Lower leg skin (tissue), 3 donors: Measurements from ENCODE around the gene H6PD.

Experiments
- CTCF ChIP-seq, 3 donors: fragments of 450-650 bp; IDR thresholded peaks; one replicate each; pipeline ENCODE4 v1.5.1; 2016; ENCODE audit warnings: antibody characterized with exemption in 3 of 3, mild to moderate bottlenecking in 3 of 3, moderate library complexity in 2 of 3
- POLR2A ChIP-seq, 2 donors: fragments of 450-650 bp; IDR thresholded peaks; one replicate each; pipeline ENCODE4 v1.6.1; 2016 to 2017; ENCODE audit warnings: antibody characterized with exemption in 2 of 2, mild to moderate bottlenecking in 1 of 2, moderate library complexity in 1 of 2

GRCh38 chr1:9222846-9223625, 11.5 kb upstream of the H6PD start:
- TF ChIP-seq CTCF (IDR thresholded peaks at IDR 0.05) (no peak), POLR2A (IDR thresholded peaks at IDR 0.05) (no peak)
